22Rv1 (cell line): Measurements from ENCODE around the gene AGAP6.
"Not testable (repeated sequence)": the region's sequence is repeated elsewhere in the genome, so short reads cannot be mapped to it uniquely, and the experiment has no call there.

Source experiments
- H3K27ac ChIP-seq: fragments of 450-650 bp; 2 replicates; pipeline ENCODE4 v1.5.1; 2017

The AGAP6 gene

GRCh38 chr10:49988376-49988775 is at the start of gene AGAP6:
AGAP6 (plus strand) TSS chr10:49988406; CDS start chr10:49988716, 310 bp downstream.
- not testable (repeated sequence) for H3K27ac ChIP-seq

GRCh38 chr10:49941447-49942338 is 46.5 kb upstream of the AGAP6 start, which contains the start of the genes PARG and TIMM23B:
PARG (minus strand) TSS chr10:49942027; CDS start chr10:49941725, 302 bp downstream.
TIMM23B (plus strand) TSS chr10:49942053; CDS start chr10:49942195, 142 bp downstream.
- peak within 1 kb of the TSS; percentile 52 for H3K27ac ChIP-seq

GRCh38 chr10:49942339-49942705 is 45.9 kb upstream of the AGAP6 start:
- H3K27ac ChIP-seq: peak overlapping the region; percentile 52

- not testable (repeated sequence) for H3K27ac ChIP-seq
Observed at GRCh38 chr10:49943607-49944006, 44.6 kb upstream of the AGAP6 start.

GRCh38 chr10:49948142-49948541 is 40.1 kb upstream of the AGAP6 start:
- H3K27ac ChIP-seq: not testable (repeated sequence)

GRCh38 chr10:49948737-49949136 is 39.5 kb upstream of the AGAP6 start:
- H3K27ac ChIP-seq: not testable (repeated sequence)

GRCh38 chr10:49952006-49952405 is 36.2 kb upstream of the AGAP6 start:
- H3K27ac ChIP-seq: not testable (repeated sequence)

GRCh38 chr10:49953122-49953521 is 35.1 kb upstream of the AGAP6 start:
- not testable (repeated sequence) for H3K27ac ChIP-seq

- H3K27ac ChIP-seq: not testable (repeated sequence)
Observed at GRCh38 chr10:49970331-49970857, 17.8 kb upstream of the AGAP6 start.

- not testable (repeated sequence) for H3K27ac ChIP-seq
Observed at GRCh38 chr10:49971466-49971865, 16.7 kb upstream of the AGAP6 start.

- not testable (repeated sequence) for H3K27ac ChIP-seq
Observed at GRCh38 chr10:49972094-49972493, 16.1 kb upstream of the AGAP6 start.

GRCh38 chr10:49977756-49978155 is 10.4 kb upstream of the AGAP6 start:
- not testable (repeated sequence) for H3K27ac ChIP-seq

GRCh38 chr10:49987207-49987606 is 999 bp upstream of the AGAP6 start:
- H3K27ac ChIP-seq: not testable (repeated sequence)

GRCh38 chr10:49995321-49995720 is 7.1 kb downstream of the AGAP6 start:
- not testable (repeated sequence) for H3K27ac ChIP-seq

GRCh38 chr10:50014024-50014423 is 25.8 kb downstream of the AGAP6 start:
- not testable (repeated sequence) for H3K27ac ChIP-seq

GRCh38 chr10:50015596-50016220 is 27.5 kb downstream of the AGAP6 start:
- H3K27ac ChIP-seq: not testable (repeated sequence)

- H3K27ac ChIP-seq: not testable (repeated sequence)
Observed at GRCh38 chr10:50016926-50017325, 28.7 kb downstream of the AGAP6 start.

GRCh38 chr10:50017646-50018045 is 29.4 kb downstream of the AGAP6 start:
- H3K27ac ChIP-seq: not testable (repeated sequence)

- not testable (repeated sequence) for H3K27ac ChIP-seq
Observed at GRCh38 chr10:50019279-50019678, 31.1 kb downstream of the AGAP6 start.

- H3K27ac ChIP-seq: not testable (repeated sequence)
Observed at GRCh38 chr10:50020451-50021024, 32.3 kb downstream of the AGAP6 start.
